ENCODE data around the gene PWWP2B. TPM values are rescaled to one million over a fixed set of nuclear protein-coding genes. Genes with fewer than 3 reads are reported as not detected.

The PWWP2B gene
- total and polyA plus RNA-seq, 4 donors, result 4.8 to 12.0 (median 10.3) TPM

- no peak for DNase-seq (ENCODE audit: low read depth in 4 of 6, low spot score in 6 of 6)
- Histone ChIP-seq H3K27ac (ENCODE audit: low read depth, low read length) (no peak overlapping the region), H3K27me3 (ENCODE audit: control insufficient read depth, insufficient read depth, low read length) (no peaks in the 10 kb centered on the region), H3K4me1 (ENCODE audit: control insufficient read depth, insufficient read depth, low read length) (peaks cover 48% of the 10 kb centered on the region), H3K9me3 (ENCODE audit: control insufficient read depth, insufficient read depth, low read length) (no peaks in the 10 kb centered on the region), H3K36me3 (ENCODE audit: control insufficient read depth, insufficient read depth, low read length) (peaks cover 13% of the 10 kb centered on the region), H3K4me3 (ENCODE audit: low read depth, low read length) (no peak overlapping the region)
- WGBS (ENCODE audit: insufficient coverage), result 92% methylated on average over 2 of the region's 2 CpGs
These were observed 31.0 kb downstream of the PWWP2B start for GRCh38 chr10:132427939-132428367.

- no peak for DNase-seq (ENCODE audit: low read depth in 4 of 6, low spot score in 6 of 6)
- Histone ChIP-seq H3K9me3 (ENCODE audit: control insufficient read depth, insufficient read depth, low read length) (no peaks in the 10 kb centered on the region), H3K27me3 (ENCODE audit: control insufficient read depth, insufficient read depth, low read length) (no peaks in the 10 kb centered on the region), H3K4me1 (ENCODE audit: control insufficient read depth, insufficient read depth, low read length) (peaks cover 46% of the 10 kb centered on the region), H3K27ac (ENCODE audit: low read depth, low read length) (no peak overlapping the region), H3K4me3 (ENCODE audit: low read depth, low read length) (no peak overlapping the region), H3K36me3 (ENCODE audit: control insufficient read depth, insufficient read depth, low read length) (peaks cover 13% of the 10 kb centered on the region)
- 90% methylated on average over 8 of the region's 11 CpGs for WGBS (ENCODE audit: insufficient coverage)
These were observed 31.5 kb downstream of the PWWP2B start for GRCh38 chr10:132428486-132428995.

- DNase-seq (ENCODE audit: low read depth in 4 of 6, low spot score in 6 of 6), result peak in 1 of 6 donors; percentile 81
- Histone ChIP-seq H3K27ac (ENCODE audit: low read depth, low read length) (no peak overlapping the region), H3K4me1 (ENCODE audit: control insufficient read depth, insufficient read depth, low read length) (peaks cover 38% of the 10 kb centered on the region)
These were observed 32.6 kb downstream of the PWWP2B start for GRCh38 chr10:132429281-132430230.

GRCh38 chr10:132430231-132430743 is 33.3 kb downstream of the PWWP2B start:
- WGBS (ENCODE audit: insufficient coverage), result 89% methylated on average over 8 of the region's 8 CpGs
- H3K4me3 ChIP-seq (ENCODE audit: low read depth, low read length), result no peak overlapping the region
- no peak for DNase-seq (ENCODE audit: low read depth in 4 of 6, low spot score in 6 of 6)
- H3K27ac ChIP-seq (ENCODE audit: low read depth, low read length), result no peak overlapping the region
- no peaks in the 10 kb centered on the region for H3K9me3 ChIP-seq (ENCODE audit: control insufficient read depth, insufficient read depth, low read length)
- peaks cover 38% of the 10 kb centered on the region for H3K4me1 ChIP-seq (ENCODE audit: control insufficient read depth, insufficient read depth, low read length)
- H3K27me3 ChIP-seq (ENCODE audit: control insufficient read depth, insufficient read depth, low read length), result no peaks in the 10 kb centered on the region
- peaks cover 8% of the 10 kb centered on the region for H3K36me3 ChIP-seq (ENCODE audit: control insufficient read depth, insufficient read depth, low read length)

More at GRCh38 chr10:132429281-132430230, 32.6 kb downstream of the PWWP2B start:
- no peaks in the 10 kb centered on the region for H3K9me3 ChIP-seq (ENCODE audit: control insufficient read depth, insufficient read depth, low read length)
- no peaks in the 10 kb centered on the region for H3K27me3 ChIP-seq (ENCODE audit: control insufficient read depth, insufficient read depth, low read length)
- H3K4me3 ChIP-seq (ENCODE audit: low read depth, low read length), result no peak overlapping the region
- peaks cover 8% of the 10 kb centered on the region for H3K36me3 ChIP-seq (ENCODE audit: control insufficient read depth, insufficient read depth, low read length)
- WGBS (ENCODE audit: insufficient coverage), result 50% methylated on average over 18 of the region's 18 CpGs

- Histone ChIP-seq H3K27ac (ENCODE audit: low read depth, low read length) (no peak overlapping the region), H3K4me1 (ENCODE audit: control insufficient read depth, insufficient read depth, low read length) (peaks cover 32% of the 10 kb centered on the region), H3K27me3 (ENCODE audit: control insufficient read depth, insufficient read depth, low read length) (no peaks in the 10 kb centered on the region), H3K9me3 (ENCODE audit: control insufficient read depth, insufficient read depth, low read length) (no peaks in the 10 kb centered on the region), H3K36me3 (ENCODE audit: control insufficient read depth, insufficient read depth, low read length) (peaks cover 8% of the 10 kb centered on the region), H3K4me3 (ENCODE audit: low read depth, low read length) (no peak overlapping the region)
- 97% methylated on average over 4 of the region's 8 CpGs for WGBS (ENCODE audit: insufficient coverage)
- DNase-seq (ENCODE audit: low read depth in 4 of 6, low spot score in 6 of 6), result no peak
These were observed 33.9 kb downstream of the PWWP2B start for GRCh38 chr10:132430861-132431271.

- Histone ChIP-seq H3K4me1 (ENCODE audit: control insufficient read depth, insufficient read depth, low read length) (peaks cover 29% of the 10 kb centered on the region), H3K27ac (ENCODE audit: low read depth, low read length) (no peak overlapping the region), H3K9me3 (ENCODE audit: control insufficient read depth, insufficient read depth, low read length) (no peaks in the 10 kb centered on the region), H3K4me3 (ENCODE audit: low read depth, low read length) (no peak overlapping the region), H3K36me3 (ENCODE audit: control insufficient read depth, insufficient read depth, low read length) (peaks cover 8% of the 10 kb centered on the region), H3K27me3 (ENCODE audit: control insufficient read depth, insufficient read depth, low read length) (no peaks in the 10 kb centered on the region)
- DNase-seq (ENCODE audit: low read depth in 4 of 6, low spot score in 6 of 6), result no peak
- 85% methylated on average over 12 of the region's 12 CpGs for WGBS (ENCODE audit: insufficient coverage)
These were observed 34.7 kb downstream of the PWWP2B start for GRCh38 chr10:132431537-132432175.

GRCh38 chr10:132432176-132432540 is 35.2 kb downstream of the PWWP2B start:
- Histone ChIP-seq H3K4me1 (ENCODE audit: control insufficient read depth, insufficient read depth, low read length) (peaks cover 29% of the 10 kb centered on the region), H3K36me3 (ENCODE audit: control insufficient read depth, insufficient read depth, low read length) (peaks cover 8% of the 10 kb centered on the region), H3K9me3 (ENCODE audit: control insufficient read depth, insufficient read depth, low read length) (no peaks in the 10 kb centered on the region), H3K27me3 (ENCODE audit: control insufficient read depth, insufficient read depth, low read length) (no peaks in the 10 kb centered on the region), H3K27ac (ENCODE audit: low read depth, low read length) (no peak overlapping the region), H3K4me3 (ENCODE audit: low read depth, low read length) (no peak overlapping the region)
- no peak for DNase-seq (ENCODE audit: low read depth in 4 of 6, low spot score in 6 of 6)
- whole genome bisulfite sequencing (ENCODE audit: insufficient coverage), result 86% methylated on average over 12 of the region's 12 CpGs

GRCh38 chr10:132433671-132434340 is 36.8 kb downstream of the PWWP2B start:
- H3K27ac ChIP-seq (ENCODE audit: low read depth, low read length), result no peak overlapping the region

GRCh38 chr10:132434405-132435005 is 37.5 kb downstream of the PWWP2B start:
- no peak for DNase-seq (ENCODE audit: low read depth in 4 of 6, low spot score in 6 of 6)
- Histone ChIP-seq H3K4me3 (ENCODE audit: low read depth, low read length) (no peak overlapping the region), H3K36me3 (ENCODE audit: control insufficient read depth, insufficient read depth, low read length) (peaks cover 3% of the 10 kb centered on the region), H3K27ac (ENCODE audit: low read depth, low read length) (no peak overlapping the region), H3K9me3 (ENCODE audit: control insufficient read depth, insufficient read depth, low read length) (no peaks in the 10 kb centered on the region), H3K27me3 (ENCODE audit: control insufficient read depth, insufficient read depth, low read length) (no peaks in the 10 kb centered on the region), H3K4me1 (ENCODE audit: control insufficient read depth, insufficient read depth, low read length) (peaks cover 32% of the 10 kb centered on the region)
- no CpG with 5 or more reads among the region's 12 CpGs for WGBS (ENCODE audit: insufficient coverage)

More at GRCh38 chr10:132433671-132434340, 36.8 kb downstream of the PWWP2B start:
- Histone ChIP-seq H3K4me3 (ENCODE audit: low read depth, low read length) (no peak overlapping the region), H3K9me3 (ENCODE audit: control insufficient read depth, insufficient read depth, low read length) (no peaks in the 10 kb centered on the region), H3K4me1 (ENCODE audit: control insufficient read depth, insufficient read depth, low read length) (peaks cover 36% of the 10 kb centered on the region), H3K36me3 (ENCODE audit: control insufficient read depth, insufficient read depth, low read length) (peaks cover 8% of the 10 kb centered on the region), H3K27me3 (ENCODE audit: control insufficient read depth, insufficient read depth, low read length) (no peaks in the 10 kb centered on the region)
- no peak for DNase-seq (ENCODE audit: low read depth in 4 of 6, low spot score in 6 of 6)
- WGBS (ENCODE audit: insufficient coverage), result 97% methylated on average over 17 of the region's 21 CpGs

Measured in spinal cord (tissue), 10 donors.